Stimulated activated CD4-positive, alpha-beta T cell treated with anti-CD3 and anti-CD28 coated beads, Interleukin-12 subunit alpha, Interleukin-12 subunit beta, amount 100 ng/mL, for 48 hours (primary cell): ENCODE measurements around the gene ZNF566.

Experiments used
- DNase-seq, 3 donors: peaks; one replicate each; pipeline ENCODE4 v3.0.0-alpha.2; 2020; ENCODE audit warnings: low read depth in 2 of 3, low spot score in 1 of 3

Gene ZNF566

DNA sequence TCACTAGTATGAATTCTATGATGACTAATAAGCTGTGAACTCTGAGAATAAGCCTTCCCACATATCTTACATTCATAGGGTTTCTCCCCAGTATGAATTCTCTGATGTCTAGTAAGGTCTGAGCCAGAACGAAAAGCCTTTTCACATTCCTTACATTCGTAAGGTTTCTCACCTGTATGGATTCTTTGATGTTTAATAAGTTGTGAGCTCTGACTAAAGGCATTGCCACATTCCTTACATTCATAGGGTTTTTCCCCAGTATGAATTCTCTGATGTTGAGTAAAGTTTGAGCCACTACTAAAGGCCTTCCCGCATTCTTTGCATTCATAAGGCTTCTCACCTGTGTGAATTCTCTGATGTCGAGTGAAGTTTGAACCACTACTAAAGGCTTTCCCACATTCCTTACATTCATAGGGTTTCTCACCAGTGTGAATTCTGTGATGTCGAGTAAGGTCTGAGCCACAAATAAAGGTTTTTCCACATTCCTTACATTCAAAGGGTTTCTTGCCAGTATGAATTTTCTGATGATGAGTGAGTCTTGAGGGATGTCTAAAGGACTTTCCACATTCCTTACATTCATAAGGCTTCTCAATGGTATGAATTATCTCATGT, 40.2 kb downstream of the ZNF566 start:
- no peak for DNase-seq

DNA sequence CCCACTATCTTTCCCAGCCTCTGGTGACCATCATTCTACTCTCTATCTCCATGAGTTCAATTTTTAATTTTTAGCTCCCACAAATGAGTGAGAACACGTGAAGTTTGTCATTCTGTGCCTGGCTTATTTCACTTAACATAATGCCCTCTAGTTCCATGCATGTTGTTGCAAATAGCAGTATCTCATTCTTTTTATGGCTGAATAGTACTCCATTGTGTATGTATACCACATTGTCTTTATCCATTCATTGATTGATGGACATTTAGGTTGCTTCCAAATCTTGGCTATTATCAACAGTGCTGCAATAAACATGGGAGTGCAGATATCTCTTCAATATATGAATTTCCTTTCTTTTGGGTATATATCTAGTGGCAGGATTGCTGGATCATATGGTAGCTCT, 48.0 kb downstream of the ZNF566 start:
- no peak for DNase-seq

DNA sequence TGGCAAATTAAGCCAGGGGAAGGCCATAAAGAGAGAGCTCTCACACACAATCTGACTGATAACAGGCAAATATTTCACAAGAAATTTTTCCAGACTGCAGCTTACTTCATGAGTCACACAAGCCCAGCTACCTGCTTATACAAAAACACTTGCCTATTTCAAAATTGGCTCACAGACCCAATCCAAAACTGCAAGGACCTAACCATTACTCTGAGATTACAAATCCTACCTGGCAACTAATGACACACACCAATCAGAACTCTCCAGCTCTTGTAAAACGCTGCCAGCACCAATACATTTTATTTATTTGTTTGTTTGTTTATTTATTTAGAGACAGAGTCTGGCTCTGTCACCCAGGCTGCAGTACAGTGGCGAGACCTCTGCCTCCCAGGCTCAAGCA, 52.8 kb downstream of the ZNF566 start:
- DNase-seq = no peak

DNA sequence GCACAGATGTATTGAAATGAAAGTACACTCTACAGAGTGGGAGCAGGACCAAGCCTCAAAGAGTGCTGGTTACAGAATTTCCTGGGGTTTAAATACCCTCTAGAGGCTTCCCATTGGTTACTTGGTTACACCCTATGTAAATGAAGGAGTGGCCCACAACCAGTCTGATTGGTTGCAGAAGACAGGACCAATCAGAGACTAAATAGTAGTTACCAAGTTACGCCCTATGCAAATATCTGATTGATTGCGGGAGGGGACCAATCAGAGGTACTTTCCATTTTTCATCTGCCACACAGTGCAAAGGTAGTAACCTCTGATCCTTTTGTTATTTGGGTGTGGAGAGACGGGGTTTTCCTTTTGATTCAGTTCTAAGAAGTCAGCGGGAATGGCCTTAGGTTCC, 65.4 kb downstream of the ZNF566 start:
- DNase-seq = no peak

DNA sequence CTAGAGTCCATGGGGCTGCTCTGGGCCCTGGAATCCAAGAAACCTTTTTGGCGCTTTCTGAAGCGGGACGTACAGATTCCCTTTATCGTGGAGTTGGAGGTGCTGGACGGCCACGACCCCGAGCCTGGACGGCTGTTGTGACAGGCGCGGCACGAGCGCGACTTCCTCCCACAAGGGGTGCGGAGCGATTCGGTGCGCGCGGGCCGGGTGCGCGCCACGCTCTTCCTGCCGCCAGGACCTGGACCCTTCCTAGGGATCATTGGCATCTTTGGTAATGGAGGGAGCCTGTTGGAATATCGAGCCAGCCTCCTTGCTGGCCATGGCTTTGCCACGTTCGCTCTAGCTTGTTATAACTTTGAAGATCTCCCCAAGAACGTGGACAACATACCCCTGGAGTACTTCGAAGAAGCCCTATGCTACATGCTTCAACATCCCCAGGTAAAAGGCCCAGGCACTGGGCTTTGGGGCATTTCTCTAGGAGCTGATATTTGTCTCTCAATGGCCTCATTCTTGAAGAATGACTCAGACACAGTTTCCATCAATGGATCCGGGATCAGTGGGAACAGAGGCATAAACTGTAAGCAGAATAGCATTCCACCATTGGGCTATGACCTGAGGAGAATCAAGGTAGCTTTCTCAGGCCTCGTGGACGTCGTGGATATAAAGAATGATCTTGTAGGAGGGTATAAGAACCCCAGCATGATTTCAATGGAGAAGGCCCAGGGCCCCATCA, 67.4 kb downstream of the ZNF566 start:
- DNase-seq = no peak

DNA sequence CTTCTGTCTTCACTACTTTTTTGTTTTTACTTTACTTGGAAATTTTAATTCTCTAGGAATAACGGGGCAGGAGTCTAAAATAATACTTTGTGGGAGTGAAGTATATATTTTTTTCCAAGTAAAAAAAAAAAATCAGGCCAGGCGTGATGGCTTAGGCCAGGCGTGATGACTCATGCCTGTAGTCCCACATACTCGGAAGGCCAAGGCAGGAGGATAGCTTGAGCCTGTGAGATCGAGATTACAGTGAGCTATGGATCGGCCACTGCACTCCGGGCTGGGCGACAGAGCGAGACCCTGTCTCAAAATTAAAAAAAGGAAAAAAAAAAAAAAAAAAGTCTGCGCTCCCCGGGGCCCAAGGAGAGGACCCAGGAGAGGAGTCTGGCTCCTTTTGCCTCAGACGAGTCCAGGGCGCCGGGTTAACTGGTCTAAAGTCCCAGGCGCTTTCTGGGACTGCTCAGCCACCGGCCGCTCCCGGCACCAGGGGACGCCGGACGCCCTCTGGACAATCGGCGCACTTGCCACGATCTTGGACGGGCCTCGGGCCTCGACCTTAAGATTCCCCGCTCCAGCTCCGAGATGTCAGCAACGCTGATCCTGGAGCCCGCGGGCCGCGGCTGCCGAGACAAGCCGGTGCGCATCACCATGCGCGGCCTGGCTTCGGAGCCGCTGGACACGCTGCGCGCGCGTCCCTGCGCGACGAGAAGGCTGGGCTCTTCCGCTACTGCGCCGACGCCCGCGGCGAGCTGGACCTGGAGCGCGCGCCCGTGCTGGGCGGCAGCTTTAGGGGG, 68.2 kb downstream of the ZNF566 start:
- no peak for DNase-seq

DNA sequence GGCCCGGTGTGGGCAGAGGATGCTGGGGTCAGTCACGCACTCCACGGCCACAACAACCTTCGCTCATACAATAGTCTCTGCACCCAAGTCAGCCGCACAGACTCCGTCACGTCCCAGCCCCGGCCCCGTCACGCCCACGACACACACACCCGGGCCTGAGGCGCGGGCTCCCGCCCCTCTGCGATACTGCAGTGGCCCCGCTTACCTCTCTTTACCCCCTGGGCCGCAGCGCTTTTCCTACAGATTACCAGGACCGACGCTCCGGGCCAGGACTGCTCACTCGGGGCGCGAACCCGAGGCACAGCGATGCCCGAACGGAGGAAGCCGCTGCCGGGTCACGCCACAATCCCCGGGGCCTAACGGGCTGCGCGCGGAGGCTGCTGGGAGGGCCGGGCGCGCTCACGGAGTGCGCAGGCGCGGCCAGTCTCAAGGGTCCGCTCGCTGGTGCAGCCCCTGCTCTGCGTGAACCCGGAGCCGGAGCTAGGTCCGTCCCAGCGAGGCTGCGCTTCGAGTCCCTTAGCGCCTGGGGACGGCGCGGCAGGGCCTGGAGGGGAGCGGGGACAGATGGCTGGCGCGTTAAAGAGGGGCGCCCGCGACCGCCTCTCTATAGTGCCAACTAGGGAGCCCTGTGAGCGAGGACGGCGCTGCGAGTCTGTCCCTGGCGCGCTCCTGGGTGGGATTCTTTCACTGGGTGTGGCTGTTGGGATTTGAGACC, 70.9 kb downstream of the ZNF566 start, which contains the start of gene ZFP82:
Gene ZFP82 (minus strand): TSS at position 358 of the 715 bp plus-strand sequence. CDS start 8,855 bp downstream, outside the sequence.
- DNase-seq = peak; percentile 55 to 67 (median 56)

DNA sequence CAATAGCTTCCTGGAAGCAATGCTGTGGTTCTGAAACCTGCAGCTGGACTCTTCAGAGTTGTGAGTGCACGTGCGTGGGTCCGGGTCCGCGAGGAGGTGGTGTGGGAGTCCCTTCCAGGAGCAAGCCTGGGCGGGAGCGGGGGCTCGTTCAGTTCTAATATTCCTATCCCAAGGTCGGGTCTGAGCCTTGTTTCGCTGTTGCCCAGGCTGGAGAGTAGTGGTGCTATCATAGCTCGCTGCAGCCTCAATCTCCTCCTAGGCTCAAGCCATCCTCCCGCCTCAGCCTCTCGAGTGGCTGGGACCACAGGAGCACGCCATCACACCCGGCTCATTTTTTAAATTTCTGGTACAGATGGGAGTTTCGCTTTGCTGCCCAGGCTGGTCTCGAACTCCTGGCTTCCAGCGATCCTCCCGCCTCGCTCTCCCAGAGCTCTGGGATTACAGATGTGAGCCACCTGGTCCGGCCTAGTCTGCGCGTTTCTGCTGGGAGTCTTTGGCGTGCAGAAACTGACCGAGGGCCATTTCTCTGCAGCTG, 71.5 kb downstream of the ZNF566 start:
- DNase-seq = no peak

DNA sequence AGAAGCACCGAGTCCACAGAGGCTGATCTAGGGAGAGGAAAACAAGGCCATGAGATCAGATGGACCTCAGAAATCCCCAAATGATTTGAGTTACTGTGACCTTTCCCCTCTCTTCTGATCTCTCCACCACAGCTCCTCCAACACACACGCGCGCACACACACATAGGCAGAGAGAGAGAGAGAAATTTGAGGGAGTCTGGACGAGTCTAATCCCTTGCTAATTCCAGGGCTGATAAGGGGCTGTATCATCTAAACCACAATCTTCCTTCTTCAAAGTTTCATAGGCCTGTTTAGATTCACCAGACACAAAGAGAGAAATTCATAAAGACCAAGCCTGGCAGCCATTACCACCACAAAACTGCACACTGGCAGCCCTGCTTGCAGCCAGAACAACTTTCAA, 79.5 kb downstream of the ZNF566 start:
- DNase-seq = no peak

DNA sequence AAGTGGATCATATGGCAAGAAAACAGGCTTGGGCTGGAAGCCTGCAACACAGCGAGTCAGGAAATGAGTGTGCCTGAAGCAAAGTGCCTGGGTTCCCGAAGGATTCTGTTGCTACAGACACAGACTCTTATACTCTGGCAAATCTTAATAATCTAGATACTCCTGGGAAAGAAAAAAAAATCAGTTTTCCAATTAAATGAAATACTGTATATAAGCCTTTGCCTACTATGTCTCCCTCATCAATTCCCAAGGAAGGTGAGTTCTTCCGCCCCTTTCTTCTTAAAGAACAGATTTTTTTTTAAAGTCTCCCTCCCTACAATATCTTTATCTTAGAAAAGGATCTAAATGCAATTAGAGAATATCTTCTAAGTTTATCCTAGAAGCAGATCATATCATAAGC, 81.3 kb downstream of the ZNF566 start:
- DNase-seq = no peak

DNA sequence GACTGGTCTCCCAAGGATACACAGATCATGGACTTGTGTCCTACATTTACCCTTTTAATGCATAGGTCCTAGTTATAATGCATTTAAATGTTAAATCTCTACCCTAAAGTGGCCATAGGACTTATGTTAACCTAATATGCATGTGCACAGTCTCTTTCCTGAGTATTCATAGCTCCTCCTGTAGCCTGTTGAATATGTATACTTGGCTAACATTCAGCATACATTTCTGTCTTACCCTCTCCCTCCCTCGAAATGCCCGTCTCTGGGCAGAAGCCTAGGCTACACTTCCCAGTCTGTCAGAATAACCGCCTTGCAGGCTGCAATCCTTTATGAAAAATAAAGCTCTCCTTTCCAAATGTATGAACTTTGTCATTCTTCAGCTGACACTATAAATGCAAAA, 84.9 kb downstream of the ZNF566 start:
- no peak for DNase-seq

DNA sequence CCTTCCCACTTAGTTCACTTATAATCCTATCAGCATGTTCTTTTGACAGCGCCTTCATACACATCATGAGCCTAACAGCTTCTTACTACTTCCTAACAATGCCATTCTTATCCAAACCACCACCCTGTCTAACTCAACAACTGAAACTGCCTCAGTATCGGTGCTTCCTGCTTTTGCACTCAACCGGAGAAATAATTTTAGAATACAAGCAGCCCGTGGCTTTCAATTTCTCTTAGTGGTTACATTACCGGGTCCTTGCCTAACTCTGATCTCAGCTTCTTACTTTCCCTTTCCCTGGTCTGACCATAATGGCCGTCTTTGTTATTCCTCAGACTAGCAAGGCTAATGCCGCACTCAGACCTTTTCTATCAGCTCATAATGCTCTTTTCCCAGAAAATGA, 87.9 kb downstream of the ZNF566 start:
- no peak for DNase-seq

DNA sequence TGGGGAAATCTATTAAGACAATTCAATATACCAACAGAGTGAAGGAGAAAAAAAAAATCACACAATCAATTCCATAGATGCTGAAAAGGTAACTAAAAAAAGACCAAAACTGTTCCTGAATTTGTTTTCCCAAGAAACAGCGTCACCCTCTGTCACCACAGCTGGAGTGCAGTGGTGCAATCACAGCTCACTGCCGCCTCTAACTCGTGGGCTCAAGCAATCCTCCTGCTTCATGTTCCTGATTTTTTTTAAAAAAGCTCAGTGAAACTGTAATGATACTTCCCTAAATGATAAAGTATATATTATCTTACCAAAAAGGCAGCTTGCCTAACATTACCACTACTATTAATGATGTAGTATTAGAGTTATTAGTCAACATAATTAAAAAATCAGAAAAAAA, 90.8 kb downstream of the ZNF566 start:
- DNase-seq = no peak
